Activated CD4-positive, alpha-beta memory T cell treated with anti-CD3 and anti-CD28 coated beads for 36 hours (primary cell): ENCODE results near the gene AGL. TPM values are rescaled to one million over a fixed set of nuclear protein-coding genes. Genes with fewer than 3 reads are reported as not detected.
"Not testable (repeated sequence)": the region's sequence is repeated elsewhere in the genome, so short reads cannot be mapped to it uniquely, and the experiment has no call there.

Experiments used
- CTCF ChIA-PET: fragments of 350-600 bp; sonication (Branson Sonifier 250); formaldehyde crosslinking; loops from one replicate; lab custom pipeline; 2021; ENCODE audit warnings: antibody characterized with exemption, inconsistent platforms; lab: Charles Lee
- POLR2A ChIA-PET: fragments of 350-600 bp; sonication (Branson Sonifier 250); formaldehyde crosslinking; loops from one replicate; lab custom pipeline; 2021; ENCODE audit warnings: antibody characterized with exemption; lab: Charles Lee
- DNase-seq: peaks from one replicate; pipeline ENCODE4 v3.0.0-alpha.2; 2020
- H3K27ac Mint-ChIP-seq: one replicate; pipeline ENCODE4 v1.8.0; 2021; ENCODE audit warnings: mixed read lengths
- H3K27me3 Mint-ChIP-seq: one replicate; pipeline ENCODE4 v1.8.0; 2021; ENCODE audit warnings: mixed read lengths
- H3K36me3 Mint-ChIP-seq: one replicate; pipeline ENCODE4 v1.8.0; 2021; ENCODE audit warnings: mixed read lengths
- H3K4me1 Mint-ChIP-seq: one replicate; pipeline ENCODE4 v1.8.0; 2021; ENCODE audit warnings: low read depth, mixed read lengths
- H3K4me3 Mint-ChIP-seq: one replicate; pipeline ENCODE4 v1.8.0; 2021; ENCODE audit warnings: mild to moderate bottlenecking, mixed read lengths
- H3K9me3 Mint-ChIP-seq: one replicate; pipeline ENCODE4 v1.8.0; 2021; ENCODE audit warnings: mixed read lengths
- intact Hi-C: fragments of 100-400 bp; cut with micrococcal nuclease; formaldehyde crosslinking; loops from one replicate; pipeline ENCODE4 v1.15.1; 2023
- total RNA-seq, 2 experiments: library from RNA; stranded (reverse); gene quantifications; one replicate each; pipeline ENCODE4 v1.2.3, GENCODE V29; 2021

Gene AGL
- total RNA-seq, 2 experiments from 2014 or later = 19.0 to 19.7 TPM

DNA sequence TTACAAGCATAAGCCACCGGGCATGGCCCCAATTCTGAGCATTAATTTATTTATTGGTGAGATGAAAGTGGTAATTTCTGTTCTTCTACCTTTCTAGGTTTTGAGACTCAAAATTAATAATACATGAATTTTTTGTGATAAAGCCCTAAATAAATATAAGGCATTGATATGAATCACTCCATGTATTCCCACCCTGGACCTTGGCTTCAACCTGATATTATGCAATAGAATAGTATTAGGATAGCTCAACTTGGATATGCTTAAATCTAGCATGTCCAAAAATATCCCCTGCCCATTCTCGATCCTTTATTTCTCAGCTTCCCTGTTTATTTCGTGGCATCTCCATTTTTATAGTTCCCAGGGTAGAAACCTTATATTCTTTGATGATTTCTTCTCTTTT is 2.5 kb downstream of the AGL start:
- Mint-ChIP-seq H3K9me3 (peaks cover 3% of the 10 kb centered on the region), H3K4me3 (no peak overlapping the region), H3K36me3 (peaks cover 16% of the 10 kb centered on the region), H3K4me1 (peaks cover 20% of the 10 kb centered on the region), H3K27ac (no peak overlapping the region), H3K27me3 (no peaks in the 10 kb centered on the region)
- ChIA-PET POLR2A (interaction anchor here (0.7 kb wide), 1 partner anchor 125 kb away, joined by 4 read pairs; no protein-coding TSS in a partner anchor), CTCF (interaction anchor here (0.8 kb wide), 1 partner anchor 185 kb away, joined by 3 read pairs; a partner anchor contains a TSS)
- no peak for DNase-seq
- intact Hi-C loops = loop anchor here (10.0 kb wide), 1 partner anchor 502 kb away; the partner anchor contains the start of gene CDC14A

DNA sequence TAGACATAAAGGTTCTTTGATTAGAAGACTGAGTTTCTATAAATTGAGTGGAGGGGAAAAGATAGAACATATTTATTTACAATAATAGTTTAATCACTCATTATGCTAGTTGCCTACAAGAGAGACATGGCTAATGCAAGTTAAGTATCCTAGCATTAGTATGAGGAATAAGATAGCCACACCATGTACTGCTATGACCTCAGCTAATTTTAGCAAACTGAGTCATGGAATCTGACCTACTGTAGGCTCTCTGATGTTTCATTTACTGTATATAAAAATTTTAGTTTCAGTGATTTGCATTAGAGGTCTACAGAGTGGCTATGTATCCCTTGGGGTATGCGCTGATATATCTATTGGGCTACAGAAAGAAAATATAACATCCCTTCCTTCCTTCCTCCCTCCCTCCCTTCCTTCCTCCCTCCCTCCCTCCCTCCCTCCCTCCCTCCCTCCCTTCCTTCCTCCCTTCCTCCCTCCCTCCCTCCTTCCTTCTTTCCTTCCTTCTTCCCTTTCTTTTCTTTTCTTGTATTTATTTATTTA is 5.8 kb downstream of the AGL start:
- intact Hi-C loops = loop anchor here (10.0 kb wide), 1 partner anchor 499 kb away; the partner anchor contains the start of gene CDC14A
- ChIA-PET CTCF (no interaction called here), POLR2A (no interaction called here)
- H3K4me1 Mint-ChIP-seq = peaks cover 5% of the 10 kb centered on the region
- no peak overlapping the region for H3K4me3 Mint-ChIP-seq
- peaks cover 3% of the 10 kb centered on the region for H3K9me3 Mint-ChIP-seq
- H3K36me3 Mint-ChIP-seq = peaks cover 17% of the 10 kb centered on the region
- no peak for DNase-seq
- no peaks in the 10 kb centered on the region for H3K27me3 Mint-ChIP-seq
- H3K27ac Mint-ChIP-seq = no peak overlapping the region

DNA sequence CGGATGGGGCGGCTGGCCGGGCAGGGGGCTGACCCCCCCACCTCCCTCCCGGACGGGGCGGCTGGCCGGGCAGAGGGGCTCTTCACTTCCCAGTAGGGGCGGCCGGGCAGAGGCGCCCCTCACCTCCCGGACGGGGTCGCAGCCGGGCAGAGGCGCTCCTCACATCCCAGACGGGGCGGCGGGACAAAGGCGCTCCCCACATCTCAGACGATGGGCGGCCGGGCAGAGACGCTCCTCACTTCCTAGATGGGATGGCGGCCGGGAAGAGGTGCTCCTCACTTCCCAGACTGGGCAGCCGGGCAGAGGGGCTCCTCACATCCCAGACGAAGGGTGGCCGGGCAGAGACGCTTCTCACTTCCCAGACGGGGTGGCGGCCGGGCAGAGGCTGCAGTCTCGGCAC is 6.9 kb downstream of the AGL start:
- peaks cover 18% of the 10 kb centered on the region for H3K36me3 Mint-ChIP-seq

DNA sequence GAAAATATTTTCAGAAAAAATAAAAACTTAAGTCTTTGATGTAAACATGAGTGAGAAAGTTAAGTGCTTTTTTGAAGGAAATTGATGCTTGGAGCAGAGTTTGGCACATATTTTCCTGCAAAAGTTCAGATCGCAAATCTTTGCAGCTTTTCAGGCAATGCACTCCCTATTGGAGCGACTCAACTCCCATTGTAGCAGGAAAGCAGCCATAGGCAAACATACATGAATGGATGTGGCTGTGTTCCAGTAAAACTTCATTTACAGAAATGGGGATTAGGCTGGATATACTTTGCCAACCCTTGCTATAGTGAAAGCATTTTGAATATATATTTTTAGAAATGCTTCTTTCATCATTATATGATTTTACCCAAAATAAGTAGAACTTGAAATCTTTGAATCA is 8.1 kb downstream of the AGL start:
- Mint-ChIP-seq H3K9me3 (peaks cover 3% of the 10 kb centered on the region), H3K27me3 (no peaks in the 10 kb centered on the region), H3K4me3 (no peak overlapping the region), H3K27ac (no peak overlapping the region), H3K4me1 (no peaks in the 10 kb centered on the region), H3K36me3 (peaks cover 20% of the 10 kb centered on the region)
- intact Hi-C loops = loop anchor here (10.0 kb wide), 1 partner anchor 497 kb away; the partner anchor contains the start of gene CDC14A
- CTCF ChIA-PET = no interaction called here
- no peak for DNase-seq
- POLR2A ChIA-PET = no interaction called here

More for the DNA sequence above, 6.9 kb downstream of the AGL start:
- H3K27me3 Mint-ChIP-seq, H3K9me3 Mint-ChIP-seq, POLR2A ChIA-PET, CTCF ChIA-PET, DNase-seq, H3K27ac Mint-ChIP-seq, H3K4me3 Mint-ChIP-seq, H3K4me1 Mint-ChIP-seq: not testable (repeated sequence)
- intact Hi-C loops = loop anchor here (10.0 kb wide), 1 partner anchor 498 kb away; the partner anchor contains the start of gene CDC14A

DNA sequence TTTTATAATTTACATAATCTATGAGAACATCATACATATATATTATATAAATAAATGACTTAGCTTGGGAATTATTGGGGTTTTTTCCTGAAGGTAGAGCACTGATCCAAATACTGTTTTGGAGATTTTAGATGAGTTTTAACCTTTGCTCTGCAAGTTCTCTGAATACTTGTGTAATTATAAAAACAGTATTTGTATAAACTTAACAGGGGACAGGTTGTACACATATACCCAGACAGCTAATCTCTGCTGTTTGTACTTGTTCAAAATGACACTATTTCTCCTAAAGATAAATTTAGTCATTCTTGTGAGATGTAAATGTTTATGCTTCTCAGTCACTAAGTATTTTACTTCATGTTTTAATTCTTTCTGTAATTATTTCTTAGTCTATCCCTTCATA is 8.7 kb downstream of the AGL start:
- Mint-ChIP-seq H3K27ac (no peak overlapping the region), H3K36me3 (peaks cover 20% of the 10 kb centered on the region), H3K4me1 (no peaks in the 10 kb centered on the region), H3K4me3 (no peak overlapping the region), H3K27me3 (no peaks in the 10 kb centered on the region), H3K9me3 (peaks cover 3% of the 10 kb centered on the region)
- CTCF ChIA-PET = no interaction called here
- POLR2A ChIA-PET = no interaction called here
- no peak for DNase-seq
- intact Hi-C loops = loop anchor here (10.0 kb wide), 1 partner anchor 496 kb away; the partner anchor contains the start of gene CDC14A

DNA sequence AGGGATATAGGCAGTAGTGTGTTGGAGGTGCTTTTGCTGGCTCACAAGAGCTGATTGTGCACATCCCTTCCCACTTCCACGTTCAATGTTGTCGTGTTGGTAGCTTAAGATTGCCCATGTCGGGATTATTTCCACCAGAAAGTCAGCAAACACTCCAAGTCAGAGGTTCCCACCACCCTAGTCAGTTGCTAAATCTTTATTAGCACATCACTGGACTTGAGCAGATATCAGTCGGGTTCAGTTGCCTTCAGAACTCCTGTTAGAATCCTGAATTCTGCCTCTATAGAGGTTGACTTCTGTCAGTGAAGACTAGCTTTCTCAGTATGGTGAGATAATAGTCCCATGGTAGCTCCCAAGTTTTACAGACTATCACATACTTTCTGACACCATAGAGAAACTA is 10.5 kb downstream of the AGL start:
- no peak for DNase-seq
- Mint-ChIP-seq H3K27ac (no peak overlapping the region), H3K9me3 (peaks cover 3% of the 10 kb centered on the region), H3K27me3 (no peaks in the 10 kb centered on the region), H3K36me3 (peaks cover 15% of the 10 kb centered on the region), H3K4me1 (no peaks in the 10 kb centered on the region), H3K4me3 (no peak overlapping the region)
- POLR2A ChIA-PET = no interaction called here
- CTCF ChIA-PET = no interaction called here
- intact Hi-C loops = no loop called here

DNA sequence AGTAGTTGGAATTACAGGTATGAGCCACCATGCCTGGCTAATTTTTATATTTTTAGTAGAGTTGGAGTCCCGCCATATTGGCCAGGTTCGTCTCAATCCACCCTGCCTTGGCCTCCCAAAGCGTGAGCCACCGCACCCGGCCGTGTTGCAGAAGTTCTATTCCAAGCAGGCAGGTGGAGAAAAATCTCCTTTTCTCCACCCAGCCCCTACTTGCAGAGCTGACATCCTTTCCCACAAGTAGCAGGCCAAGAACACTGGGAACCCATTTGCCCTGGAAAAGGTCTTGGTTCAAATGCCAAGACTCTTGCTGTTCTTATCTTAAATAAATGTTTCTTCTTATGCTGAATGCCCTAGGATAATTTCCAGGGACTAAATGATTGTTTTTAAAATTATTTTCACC is 17.5 kb downstream of the AGL start:
- ChIA-PET POLR2A (no interaction called here), CTCF (no interaction called here)
- intact Hi-C loops = no loop called here
- DNase-seq = no peak
- H3K27me3 Mint-ChIP-seq = no peaks in the 10 kb centered on the region
- H3K4me3 Mint-ChIP-seq = no peak overlapping the region
- H3K9me3 Mint-ChIP-seq = no peaks in the 10 kb centered on the region
- peaks cover 2% of the 10 kb centered on the region for H3K36me3 Mint-ChIP-seq
- H3K27ac Mint-ChIP-seq = no peak overlapping the region
- H3K4me1 Mint-ChIP-seq = no peaks in the 10 kb centered on the region

DNA sequence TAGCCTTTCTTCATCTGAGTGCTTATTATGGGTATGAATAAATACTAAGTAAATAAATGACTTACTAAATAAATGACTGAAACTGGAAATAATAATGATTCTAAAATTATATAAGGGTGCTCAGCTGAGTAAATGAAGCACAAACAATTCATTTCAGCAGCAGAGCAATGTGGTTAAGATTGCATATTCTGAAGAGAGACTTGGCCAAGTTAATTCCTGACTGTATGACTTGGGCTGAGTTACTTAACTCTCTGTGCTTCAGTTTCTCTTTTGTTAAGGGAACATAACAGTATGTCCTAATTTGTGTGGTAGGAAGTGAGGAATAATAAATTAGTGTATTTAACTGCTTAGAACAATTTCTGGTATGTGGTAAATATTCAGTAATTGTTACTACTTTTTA is 19.1 kb downstream of the AGL start:
- Mint-ChIP-seq H3K9me3 (no peaks in the 10 kb centered on the region), H3K4me1 (no peaks in the 10 kb centered on the region), H3K4me3 (no peak overlapping the region), H3K27ac (no peak overlapping the region), H3K36me3 (no peaks in the 10 kb centered on the region), H3K27me3 (no peaks in the 10 kb centered on the region)
- intact Hi-C loops = no loop called here
- DNase-seq = no peak
- ChIA-PET CTCF (no interaction called here), POLR2A (no interaction called here)

DNA sequence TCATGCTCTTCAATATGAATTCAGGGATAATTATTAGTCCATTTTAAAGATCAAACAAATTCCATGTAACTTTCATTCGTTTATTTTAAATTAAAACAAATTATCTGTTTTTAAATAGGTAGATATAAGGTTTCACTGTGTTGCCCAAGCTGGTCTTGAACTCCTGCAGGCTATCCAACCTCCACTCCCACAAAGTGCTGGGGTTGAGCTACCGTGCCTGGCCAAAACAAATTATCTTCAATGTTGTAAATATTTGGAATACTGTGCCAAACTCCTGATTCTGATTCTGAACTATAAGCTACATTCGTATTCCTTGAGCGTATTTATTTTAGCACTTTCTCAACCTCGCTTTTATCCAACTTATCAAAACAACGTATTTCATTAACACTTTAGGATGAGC is 19.6 kb downstream of the AGL start:
- intact Hi-C loops = no loop called here
- no peak overlapping the region for H3K4me3 Mint-ChIP-seq
- no peak overlapping the region for H3K27ac Mint-ChIP-seq
- ChIA-PET POLR2A (no interaction called here), CTCF (no interaction called here)
- no peaks in the 10 kb centered on the region for H3K27me3 Mint-ChIP-seq
- no peaks in the 10 kb centered on the region for H3K36me3 Mint-ChIP-seq
- H3K4me1 Mint-ChIP-seq = no peaks in the 10 kb centered on the region
- H3K9me3 Mint-ChIP-seq = no peaks in the 10 kb centered on the region
- no peak for DNase-seq

DNA sequence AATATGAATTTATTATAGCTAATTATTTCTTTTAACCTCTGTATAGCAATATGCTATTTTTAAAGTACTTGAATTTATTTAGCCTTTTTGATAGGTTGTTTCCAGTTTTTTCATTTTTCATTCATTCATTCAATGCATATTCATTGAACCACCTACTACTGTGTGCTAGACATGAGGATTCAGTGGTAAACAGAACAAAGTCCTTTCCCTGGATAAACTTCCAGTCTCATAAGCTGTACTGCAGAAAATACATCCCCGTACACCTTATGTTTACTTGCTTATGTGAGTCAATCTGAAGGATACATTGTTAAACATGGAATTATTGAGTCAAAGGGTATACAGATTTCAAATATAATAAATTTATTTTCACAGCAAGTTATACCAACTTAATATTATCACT is 21.9 kb downstream of the AGL start:
- H3K36me3 Mint-ChIP-seq = peaks cover 9% of the 10 kb centered on the region
- intact Hi-C loops = no loop called here
- no peak overlapping the region for H3K27ac Mint-ChIP-seq

DNA sequence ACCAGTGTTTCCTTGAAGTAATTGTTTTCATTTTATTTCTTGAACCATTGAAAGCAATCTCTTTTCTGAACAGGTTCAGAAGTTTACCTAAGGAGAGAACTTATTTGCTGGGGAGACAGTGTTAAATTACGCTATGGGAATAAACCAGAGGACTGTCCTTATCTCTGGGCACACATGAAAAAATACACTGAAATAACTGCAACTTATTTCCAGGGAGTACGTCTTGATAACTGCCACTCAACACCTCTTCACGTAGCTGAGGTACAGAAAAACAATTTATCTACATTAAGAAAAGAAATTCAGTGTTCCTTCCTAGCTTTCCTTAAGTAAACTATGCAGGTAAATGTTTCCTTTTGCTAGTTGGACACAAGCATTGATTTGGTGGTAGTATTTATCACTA is 27.4 kb downstream of the AGL start:
- intact Hi-C loops = no loop called here
- DNase-seq = no peak
- Mint-ChIP-seq H3K27ac (no peak overlapping the region), H3K27me3 (no peaks in the 10 kb centered on the region), H3K4me1 (no peaks in the 10 kb centered on the region), H3K36me3 (peaks cover 23% of the 10 kb centered on the region), H3K4me3 (no peak overlapping the region), H3K9me3 (no peaks in the 10 kb centered on the region)
- ChIA-PET POLR2A (no interaction called here), CTCF (no interaction called here)

More for the DNA sequence above, 21.9 kb downstream of the AGL start:
- Mint-ChIP-seq H3K27me3 (no peaks in the 10 kb centered on the region), H3K4me1 (no peaks in the 10 kb centered on the region), H3K9me3 (no peaks in the 10 kb centered on the region), H3K4me3 (no peak overlapping the region)
- CTCF ChIA-PET = no interaction called here
- POLR2A ChIA-PET = no interaction called here
- no peak for DNase-seq

DNA sequence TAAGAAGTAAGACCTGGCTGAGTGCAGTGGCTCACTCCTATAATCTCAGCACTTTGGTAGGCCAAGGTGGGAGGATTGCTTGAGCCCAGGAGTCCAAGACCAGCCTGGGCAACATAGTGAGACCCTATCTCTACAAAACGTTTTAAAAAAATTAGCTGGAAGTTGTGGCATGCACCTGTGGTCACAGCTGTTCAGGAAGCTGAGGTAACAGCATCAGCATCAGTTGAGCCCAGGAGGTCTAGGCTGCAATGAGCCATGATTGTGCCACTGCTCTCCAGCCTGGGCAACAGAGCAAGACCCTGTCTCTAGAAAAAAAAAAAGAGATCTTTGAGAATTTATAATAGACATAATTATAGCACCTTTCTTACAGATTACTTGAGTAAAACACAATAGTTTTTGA is 36.0 kb downstream of the AGL start:
- CTCF ChIA-PET = no interaction called here

DNA sequence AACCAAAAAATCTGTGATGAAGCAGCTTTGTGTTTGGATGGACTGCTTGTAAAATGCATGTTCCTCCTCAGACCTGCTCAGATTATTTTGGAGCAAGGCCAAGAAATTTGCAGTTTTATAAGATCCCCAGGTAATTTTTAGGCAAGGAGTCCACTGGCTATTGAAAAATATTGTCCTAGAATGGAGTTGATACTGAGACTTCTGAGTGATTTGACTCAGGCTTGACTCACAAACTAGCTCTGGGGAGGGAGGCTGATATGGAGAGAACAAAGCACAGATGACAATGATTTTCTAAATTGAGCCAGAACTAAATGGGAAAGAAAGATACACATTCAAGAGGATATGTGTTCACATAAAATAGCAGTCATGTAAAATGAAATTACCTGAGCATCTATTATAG is 36.7 kb downstream of the AGL start:
- H3K27ac Mint-ChIP-seq = no peak overlapping the region
- H3K4me3 Mint-ChIP-seq = no peak overlapping the region
- ChIA-PET CTCF (no interaction called here), POLR2A (no interaction called here)
- no peak for DNase-seq
- no peaks in the 10 kb centered on the region for H3K27me3 Mint-ChIP-seq
- no peaks in the 10 kb centered on the region for H3K4me1 Mint-ChIP-seq
- peaks cover 25% of the 10 kb centered on the region for H3K36me3 Mint-ChIP-seq
- no peaks in the 10 kb centered on the region for H3K9me3 Mint-ChIP-seq
- intact Hi-C loops = no loop called here

More for the DNA sequence above, 36.0 kb downstream of the AGL start:
- POLR2A ChIA-PET = no interaction called here
- no peak overlapping the region for H3K27ac Mint-ChIP-seq
- intact Hi-C loops = no loop called here
- H3K9me3 Mint-ChIP-seq = no peaks in the 10 kb centered on the region
- peaks cover 29% of the 10 kb centered on the region for H3K36me3 Mint-ChIP-seq
- H3K27me3 Mint-ChIP-seq = no peaks in the 10 kb centered on the region
- H3K4me3 Mint-ChIP-seq = no peak overlapping the region
- DNase-seq = no peak
- no peaks in the 10 kb centered on the region for H3K4me1 Mint-ChIP-seq
